Fibroblast of lung (primary cell): Measurements from ENCODE around the gene ZNF148. TPM values are rescaled to one million over a fixed set of nuclear protein-coding genes. Genes with fewer than 3 reads are reported as not detected.

Source experiments
- DNase-seq, 2 donors: peaks; one replicate each; pipeline versions ENCODE4 v3.0.0 to v3.0.0-alpha.2; 2010; ENCODE audit warnings: low read depth in 2 of 2
- H2AFZ ChIP-seq: 2 replicates; pipeline ENCODE4 v1.5.1; 2012; ENCODE audit warnings: low read length, control low read depth, inconsistent platforms
- H3K27ac ChIP-seq: 2 replicates; pipeline ENCODE4 v1.5.1; 2011; ENCODE audit warnings: low read length, control low read depth; ENCODE audit not compliant: insufficient read depth
- H3K27me3 ChIP-seq: 2 replicates; pipeline ENCODE4 v1.5.1; 2011; ENCODE audit warnings: mild to moderate bottlenecking, low read length; ENCODE audit not compliant: control insufficient read depth, insufficient read depth
- H3K36me3 ChIP-seq: 2 replicates; pipeline ENCODE4 v1.5.1; 2011; ENCODE audit warnings: low read length; ENCODE audit not compliant: control insufficient read depth, insufficient read depth
- H3K4me1 ChIP-seq: 2 replicates; pipeline ENCODE4 v1.5.1; 2011; ENCODE audit warnings: low read length; ENCODE audit not compliant: control insufficient read depth, insufficient read depth; ENCODE audit errors: extremely low read depth
- H3K4me2 ChIP-seq: 2 replicates; pipeline ENCODE4 v1.5.1; 2011; ENCODE audit warnings: low read length, control low read depth; ENCODE audit not compliant: insufficient read depth; ENCODE audit errors: extremely low read depth
- H3K4me3 ChIP-seq, 4 experiments: fragments of 200-600 bp in 1 of 4; sonication (generic) in 1 of 4; replicated peaks in 1 of 4; 2 replicates each; pipeline ENCODE4 v1.5.1; 2011 to 2016; ENCODE audit warnings: low read length in 4 of 4, low read depth in 3 of 4, mild to moderate bottlenecking in 3 of 4, control low read depth in 2 of 4, inconsistent platforms in 1 of 4, mixed read lengths in 1 of 4; ENCODE audit not compliant: insufficient read depth in 1 of 4; ENCODE audit errors: control extremely low read depth in 1 of 4
- H3K79me2 ChIP-seq: 2 replicates; pipeline ENCODE4 v1.5.1; 2012; ENCODE audit warnings: mild to moderate bottlenecking, low read length, inconsistent platforms; ENCODE audit not compliant: control insufficient read depth, insufficient read depth
- H3K9ac ChIP-seq: 2 replicates; pipeline ENCODE4 v1.5.1; 2011; ENCODE audit warnings: mild to moderate bottlenecking, low read length, control low read depth; ENCODE audit not compliant: insufficient read depth
- H3K9me3 ChIP-seq: 2 replicates; pipeline ENCODE4 v1.5.1; 2012; ENCODE audit warnings: low read depth, low read length; ENCODE audit not compliant: control insufficient read depth, insufficient read depth
- H4K20me1 ChIP-seq: 2 replicates; pipeline ENCODE4 v1.5.1; 2011; ENCODE audit warnings: low read length; ENCODE audit not compliant: control insufficient read depth, insufficient read depth; ENCODE audit errors: extremely low read depth
- EZH2 ChIP-seq: IDR thresholded peaks from 2 replicates; pipeline ENCODE4 v1.5.1; 2012; ENCODE audit warnings: low read length, control low read depth, mild to moderate bottlenecking; ENCODE audit errors: missing control alignments
- polyA plus RNA-seq, 2 donors: library from polyadenylated mRNA; depleted of rRNA in 1 of 2; stranded (reverse) in 1 of 2; unstranded in 1 of 2; fragments of >200 nt; gene quantifications; 2 replicates each; pipeline ENCODE4 v1.2.1, GENCODE V29; 2011 to 2012; ENCODE audit warnings: missing spikeins in 1 of 2
- total RNA-seq: library from RNA; depleted of rRNA; stranded (reverse); fragments of >200 nt; gene quantifications from 2 replicates; pipeline ENCODE4 v1.2.1, GENCODE V29; 2014
- TF ChIP-seq, protein P1 (sequence below), 2 donors: IDR thresholded peaks in 1 of 2; conservative IDR thresholded peaks in 1 of 2; 1 replicate in 1 of 2; 2 replicates in 1 of 2; pipeline ENCODE4 v1.5.1; 2011 to 2012; ENCODE audit warnings: low read length in 2 of 2, control low read depth in 1 of 2, inconsistent platforms in 1 of 2, low read depth in 1 of 2, mild to moderate bottlenecking in 1 of 2

Gene ZNF148
- total and polyA plus RNA-seq, 2 donors (not counting 1 experiment from before 2014, with no cell fraction given) = 37.7 to 41.3 TPM

DNA sequence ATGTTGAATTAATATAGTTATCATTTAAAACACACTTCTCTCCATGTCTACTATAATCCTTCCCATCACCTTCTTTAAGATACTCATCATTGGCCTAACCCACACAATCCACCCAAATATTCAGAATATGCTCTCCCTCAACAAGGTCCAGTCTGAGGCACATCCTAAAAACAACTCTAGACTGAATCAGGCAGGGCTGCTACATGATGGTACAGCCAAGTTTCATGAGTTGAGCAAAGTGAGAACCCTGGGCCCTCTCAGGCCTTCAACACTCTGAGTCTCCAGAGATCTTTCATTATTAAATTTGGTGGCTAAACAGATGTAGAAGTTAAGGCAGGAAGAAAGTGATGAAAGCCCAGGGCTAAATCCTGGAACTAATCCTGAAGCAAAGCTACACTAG, 16.2 kb downstream of the ZNF148 start:
- H3K27me3 ChIP-seq = no peaks in the 10 kb centered on the region
- H2AFZ ChIP-seq = no peak overlapping the region
- peaks cover 2% of the 10 kb centered on the region for H3K4me1 ChIP-seq
- H3K9me3 ChIP-seq = no peaks in the 10 kb centered on the region
- H3K27ac ChIP-seq = no peak overlapping the region
- H3K36me3 ChIP-seq = peaks cover 1% of the 10 kb centered on the region
- DNase-seq = no peak
- TF ChIP-seq, protein P1, sequence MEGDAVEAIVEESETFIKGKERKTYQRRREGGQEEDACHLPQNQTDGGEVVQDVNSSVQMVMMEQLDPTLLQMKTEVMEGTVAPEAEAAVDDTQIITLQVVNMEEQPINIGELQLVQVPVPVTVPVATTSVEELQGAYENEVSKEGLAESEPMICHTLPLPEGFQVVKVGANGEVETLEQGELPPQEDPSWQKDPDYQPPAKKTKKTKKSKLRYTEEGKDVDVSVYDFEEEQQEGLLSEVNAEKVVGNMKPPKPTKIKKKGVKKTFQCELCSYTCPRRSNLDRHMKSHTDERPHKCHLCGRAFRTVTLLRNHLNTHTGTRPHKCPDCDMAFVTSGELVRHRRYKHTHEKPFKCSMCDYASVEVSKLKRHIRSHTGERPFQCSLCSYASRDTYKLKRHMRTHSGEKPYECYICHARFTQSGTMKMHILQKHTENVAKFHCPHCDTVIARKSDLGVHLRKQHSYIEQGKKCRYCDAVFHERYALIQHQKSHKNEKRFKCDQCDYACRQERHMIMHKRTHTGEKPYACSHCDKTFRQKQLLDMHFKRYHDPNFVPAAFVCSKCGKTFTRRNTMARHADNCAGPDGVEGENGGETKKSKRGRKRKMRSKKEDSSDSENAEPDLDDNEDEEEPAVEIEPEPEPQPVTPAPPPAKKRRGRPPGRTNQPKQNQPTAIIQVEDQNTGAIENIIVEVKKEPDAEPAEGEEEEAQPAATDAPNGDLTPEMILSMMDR (conservative IDR thresholded peaks at IDR 0.05 in 1 of 2, IDR thresholded peaks at IDR 0.05 in 1 of 2; ENCODE audit: low read depth in 1 of 2, low read length in 2 of 2) = no peak
- no peak for TF ChIP-seq EZH2
- no peaks in the 10 kb centered on the region for H4K20me1 ChIP-seq
- H3K79me2 ChIP-seq = peaks cover 94% of the 10 kb centered on the region
- H3K9ac ChIP-seq = no peak overlapping the region
- H3K4me2 ChIP-seq = no peak overlapping the region
- H3K4me3 ChIP-seq = no peak overlapping the region

DNA sequence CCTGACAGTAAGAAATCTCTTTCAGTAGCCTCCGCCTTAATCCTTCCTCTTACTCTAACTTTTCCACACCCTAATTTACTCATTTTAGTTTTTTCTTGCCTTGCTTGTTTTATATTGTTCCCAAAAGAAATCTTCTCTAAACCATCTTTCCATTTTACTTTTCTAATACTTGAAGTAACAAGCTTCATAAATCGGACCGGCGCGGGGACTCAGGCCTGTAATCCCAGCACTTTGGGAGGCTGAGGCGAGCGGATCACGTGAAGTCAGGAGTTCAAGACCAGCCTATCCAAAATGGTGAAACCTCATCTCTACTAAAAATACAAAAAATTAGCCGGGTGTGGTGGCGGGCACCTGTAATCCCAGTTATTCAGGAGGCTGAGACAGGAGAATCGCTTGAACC, 17.3 kb downstream of the ZNF148 start:
- Histone ChIP-seq H4K20me1 (no peaks in the 10 kb centered on the region), H3K79me2 (peaks cover 92% of the 10 kb centered on the region), H3K4me1 (peaks cover 2% of the 10 kb centered on the region), H2AFZ (no peak overlapping the region), H3K4me2 (peak overlapping the region; percentile 64), H3K36me3 (peaks cover 1% of the 10 kb centered on the region), H3K9me3 (no peaks in the 10 kb centered on the region), H3K9ac (no peak overlapping the region), H3K4me3 (peak overlapping the region in 3 of 4 experiments; percentile 49 to 66 (median 57)), H3K27me3 (no peaks in the 10 kb centered on the region), H3K27ac (no peak overlapping the region)
- TF ChIP-seq EZH2 = no peak
- TF ChIP-seq, protein P1 (conservative IDR thresholded peaks at IDR 0.05 in 1 of 2, IDR thresholded peaks at IDR 0.05 in 1 of 2; ENCODE audit: low read depth in 1 of 2, low read length in 2 of 2) = no peak
- no peak for DNase-seq

DNA sequence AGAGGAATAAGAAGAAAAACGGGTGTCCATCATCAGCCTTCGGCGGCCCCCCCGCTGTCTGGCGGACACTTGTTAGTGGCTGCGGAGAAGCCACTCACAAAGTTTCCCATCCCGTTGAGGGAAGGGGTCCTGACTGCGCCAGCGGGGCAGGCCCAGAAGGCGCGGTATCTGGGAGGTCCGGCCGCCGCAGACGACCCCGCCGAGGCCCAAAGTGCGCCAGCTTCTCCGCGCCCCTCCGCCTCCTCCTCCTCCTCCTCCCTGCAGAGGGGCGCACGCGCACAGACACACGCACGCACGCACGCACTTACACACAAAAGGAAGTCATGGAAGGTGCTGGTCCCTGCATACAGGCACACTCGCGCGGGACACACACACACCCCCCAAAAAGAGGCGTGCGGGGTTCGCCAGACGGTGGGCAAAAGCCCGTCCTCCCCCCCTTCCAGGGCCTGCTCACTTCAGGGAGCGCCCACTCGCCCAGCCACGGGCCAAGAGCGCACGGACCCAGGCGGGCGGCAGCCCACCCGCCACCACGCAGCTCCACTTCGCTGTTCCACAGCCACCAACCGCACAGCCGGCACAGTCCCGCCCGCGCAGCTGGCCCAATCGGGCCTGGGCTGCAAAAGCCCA, 18.0 kb downstream of the ZNF148 start:
- Histone ChIP-seq H3K27ac (peak overlapping the region; percentile 49), H3K36me3 (peaks cover 1% of the 10 kb centered on the region), H3K4me3 (peak overlapping the region; percentile 49 to 66 (median 62)), H3K4me2 (peak overlapping the region; percentile 64), H3K9me3 (no peaks in the 10 kb centered on the region), H4K20me1 (no peaks in the 10 kb centered on the region), H3K27me3 (no peaks in the 10 kb centered on the region), H2AFZ (no peak overlapping the region), H3K4me1 (peaks cover 2% of the 10 kb centered on the region), H3K79me2 (peaks cover 90% of the 10 kb centered on the region), H3K9ac (peak overlapping the region; percentile 64)
- DNase-seq = peak; percentile 44 to 62
- TF ChIP-seq EZH2 = no peak
- TF ChIP-seq, protein P1 (conservative IDR thresholded peaks at IDR 0.05 in 1 of 2, IDR thresholded peaks at IDR 0.05 in 1 of 2; ENCODE audit: low read depth in 1 of 2, low read length in 2 of 2) = no peak
